Ammon's horn (tissue), 1 donor: ENCODE results near the gene STK16.
A peak's percentile ranks its signal among the peaks of the same experiment; 100 is the strongest.
"Not testable (repeated sequence)": the region's sequence is repeated elsewhere in the genome, so short reads cannot be mapped to it uniquely, and the experiment has no call there.

ENCODE experiments used
- DNase-seq: peaks from one replicate; pipeline ENCODE4 v3.0.0-alpha.2; 2016; ENCODE audit warnings: low spot score

Gene STK16, protein sequence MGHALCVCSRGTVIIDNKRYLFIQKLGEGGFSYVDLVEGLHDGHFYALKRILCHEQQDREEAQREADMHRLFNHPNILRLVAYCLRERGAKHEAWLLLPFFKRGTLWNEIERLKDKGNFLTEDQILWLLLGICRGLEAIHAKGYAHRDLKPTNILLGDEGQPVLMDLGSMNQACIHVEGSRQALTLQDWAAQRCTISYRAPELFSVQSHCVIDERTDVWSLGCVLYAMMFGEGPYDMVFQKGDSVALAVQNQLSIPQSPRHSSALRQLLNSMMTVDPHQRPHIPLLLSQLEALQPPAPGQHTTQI

DNA sequence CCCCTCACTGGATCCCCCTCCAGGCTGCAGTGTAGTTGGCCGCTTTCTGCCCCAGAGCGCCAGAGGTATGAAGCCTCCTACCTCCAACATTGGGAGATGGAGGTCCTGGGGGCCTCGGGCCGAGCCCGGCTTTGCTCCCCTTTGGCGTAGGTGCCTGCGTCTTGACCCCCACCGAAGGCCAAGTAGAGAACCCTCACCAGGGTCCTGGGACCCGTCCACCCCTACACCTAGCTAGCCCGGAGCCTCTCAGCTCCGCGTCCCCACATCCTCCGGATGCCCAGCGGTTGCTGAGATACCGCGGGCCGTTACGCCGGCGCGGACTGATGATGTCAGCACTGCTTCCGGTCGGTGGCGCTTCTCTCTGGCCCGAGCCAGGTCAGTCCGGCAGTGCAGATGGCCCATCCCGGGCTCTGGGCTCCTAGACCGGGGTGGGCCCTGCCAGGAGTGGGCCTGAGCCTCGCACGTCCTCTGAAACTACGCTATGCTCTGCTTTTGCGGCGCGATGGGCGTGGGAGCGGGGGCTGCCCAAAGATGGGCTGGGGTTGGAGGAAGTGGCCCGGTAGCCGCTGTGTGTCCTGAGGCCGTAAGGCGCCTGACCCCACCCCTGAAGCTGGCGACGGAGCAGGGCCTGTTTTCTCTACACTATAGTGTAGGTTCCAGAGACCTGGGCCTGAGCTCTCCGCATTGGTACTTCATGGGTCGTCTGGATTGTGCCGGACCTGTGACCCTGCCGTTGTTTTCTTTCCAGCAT, at the start of gene STK16, which contains the start of gene GLB1L:
STK16 (plus strand) TSS at position 332 of the 751 bp plus-strand sequence. CDS start 521 bp downstream, outside the sequence.
GLB1L (minus strand) TSS at position 297 of the 751 bp plus-strand sequence. CDS start 1,871 bp downstream, outside the sequence.
- DNase-seq, result peak; percentile 94

DNA sequence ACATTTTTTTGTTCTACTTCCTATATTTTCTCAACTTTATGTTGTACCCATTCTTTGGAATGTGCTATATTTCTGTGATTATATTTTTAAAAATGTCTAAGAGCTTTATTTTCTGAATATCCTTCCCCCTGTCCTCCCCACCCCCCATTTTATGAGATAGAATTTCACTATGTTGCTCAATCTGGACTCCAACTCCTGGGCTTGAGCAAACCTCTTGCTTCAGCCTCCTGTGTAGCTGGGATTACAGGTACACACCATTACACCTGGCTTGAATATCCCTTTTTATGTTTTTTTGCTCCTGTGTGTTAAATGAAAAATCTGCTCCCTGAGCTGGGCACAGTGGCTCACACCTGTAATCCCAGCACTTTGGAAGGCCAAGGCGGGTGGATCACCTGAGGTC, 47.9 kb upstream of the STK16 start:
- DNase-seq, result no peak

DNA sequence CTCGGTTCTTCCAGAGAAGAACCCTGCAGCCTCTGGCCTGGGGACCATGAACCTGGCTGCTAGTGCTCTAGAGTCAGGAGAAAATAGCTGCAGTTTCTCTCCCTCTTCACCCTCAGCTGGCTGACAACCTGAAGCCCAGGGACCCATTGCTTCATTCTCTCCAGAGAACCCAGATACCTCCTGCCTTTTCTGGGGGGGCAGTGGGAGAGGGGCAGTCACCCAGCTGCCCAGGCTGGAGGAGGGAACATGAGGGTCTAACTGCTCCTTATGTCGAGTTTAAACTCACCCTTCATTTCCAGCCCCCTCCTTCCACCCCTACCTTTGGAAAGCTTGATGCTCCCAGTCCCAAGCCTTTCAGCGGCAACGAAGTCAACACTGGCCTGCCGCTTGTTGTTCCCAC, 46.3 kb upstream of the STK16 start:
- DNase-seq, result no peak

DNA sequence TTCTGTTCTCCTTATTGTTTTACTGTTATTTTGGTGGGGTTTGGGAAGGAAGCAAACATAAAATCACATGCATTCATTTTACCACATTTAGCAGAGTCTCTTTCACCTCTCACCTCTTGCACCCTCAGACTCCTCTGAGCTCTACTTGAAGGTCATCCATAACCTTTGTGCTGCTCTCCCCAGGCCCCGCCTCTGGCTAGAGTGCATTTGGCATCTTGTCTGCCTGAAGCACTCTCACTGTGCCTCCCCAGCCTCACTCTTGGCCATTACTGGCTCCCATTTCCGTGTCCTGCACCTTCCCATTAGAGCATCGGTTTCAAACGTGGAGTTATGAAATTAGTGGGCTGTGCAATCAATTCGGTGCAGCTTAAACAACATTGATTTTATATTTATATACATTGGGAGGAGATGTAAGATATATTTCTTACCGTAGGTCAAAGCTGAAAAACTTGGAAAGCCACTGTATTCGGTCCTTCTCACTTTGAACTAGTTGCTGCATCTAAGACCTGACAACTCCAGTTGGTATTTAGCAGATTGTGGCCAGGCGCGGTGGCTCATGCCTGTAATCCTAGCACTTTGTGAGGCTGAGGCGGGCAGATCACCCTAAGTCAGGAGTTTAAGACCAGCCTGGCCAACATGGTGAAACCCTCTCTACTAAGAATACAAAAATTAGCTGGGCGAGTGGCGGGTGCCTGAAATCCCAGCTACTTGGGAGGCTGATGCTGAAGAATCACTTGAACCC, 45.6 kb upstream of the STK16 start:
- DNase-seq, result no peak

DNA sequence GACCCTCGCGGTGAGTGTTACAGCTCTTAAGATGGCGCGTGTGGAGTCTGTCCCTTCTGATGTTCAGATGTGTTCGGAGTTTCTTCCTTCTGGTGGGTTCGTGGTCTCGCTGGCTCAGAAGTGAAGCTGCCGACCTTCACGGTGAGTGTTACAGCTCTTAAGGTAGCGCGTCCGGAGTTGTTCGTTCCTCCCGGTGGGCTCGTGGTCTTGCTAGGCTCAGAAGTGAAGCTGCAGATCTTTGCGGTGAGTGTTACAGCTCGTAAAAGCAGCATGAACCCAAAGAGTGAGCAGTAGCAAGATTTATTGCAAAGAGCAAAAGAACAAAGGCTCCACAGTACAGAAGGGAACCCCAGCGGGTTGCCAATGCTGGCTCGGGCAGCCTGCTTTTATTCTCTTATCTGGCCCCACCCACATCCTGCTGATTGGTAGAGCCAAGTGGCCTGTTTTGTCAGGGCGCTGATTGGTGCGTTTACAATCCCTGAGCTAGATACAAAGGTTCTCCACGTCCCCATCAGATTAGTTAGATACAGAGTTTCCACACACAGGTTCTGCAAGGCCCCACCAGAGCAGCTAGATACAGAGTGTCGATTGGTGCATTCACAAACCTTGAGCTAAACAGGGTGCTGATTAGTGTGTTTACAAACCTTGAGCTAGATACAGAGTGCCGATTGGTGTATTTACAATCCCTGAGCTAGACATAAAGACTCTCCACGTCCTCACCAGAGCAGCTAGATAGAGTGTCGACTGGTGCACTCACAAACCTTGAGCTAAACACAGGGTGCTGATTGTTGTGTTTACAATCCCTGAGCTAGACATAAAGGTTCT, 44.6 kb upstream of the STK16 start:
- DNase-seq, result not testable (repeated sequence)

DNA sequence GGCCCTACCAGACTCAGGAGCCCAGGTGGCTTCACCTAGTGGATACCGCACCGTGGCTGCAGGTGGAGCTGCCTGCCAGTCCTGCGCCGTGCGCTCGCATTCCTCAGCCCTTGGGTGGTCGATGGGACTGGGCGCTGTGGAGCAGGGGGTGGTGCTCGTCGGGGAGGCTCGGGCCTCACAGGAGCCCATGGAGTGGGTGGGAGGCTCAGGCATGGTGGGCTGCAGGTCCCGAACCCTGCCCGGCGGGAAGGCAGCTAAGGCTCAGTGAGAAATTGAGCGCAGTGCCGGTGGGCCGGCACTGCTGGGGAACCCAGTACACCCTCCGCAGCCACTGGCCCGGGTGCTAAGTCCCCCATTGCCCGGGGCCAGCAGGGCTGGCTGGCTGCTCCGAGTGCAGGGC, 43.9 kb upstream of the STK16 start:
- not testable (repeated sequence) for DNase-seq

DNA sequence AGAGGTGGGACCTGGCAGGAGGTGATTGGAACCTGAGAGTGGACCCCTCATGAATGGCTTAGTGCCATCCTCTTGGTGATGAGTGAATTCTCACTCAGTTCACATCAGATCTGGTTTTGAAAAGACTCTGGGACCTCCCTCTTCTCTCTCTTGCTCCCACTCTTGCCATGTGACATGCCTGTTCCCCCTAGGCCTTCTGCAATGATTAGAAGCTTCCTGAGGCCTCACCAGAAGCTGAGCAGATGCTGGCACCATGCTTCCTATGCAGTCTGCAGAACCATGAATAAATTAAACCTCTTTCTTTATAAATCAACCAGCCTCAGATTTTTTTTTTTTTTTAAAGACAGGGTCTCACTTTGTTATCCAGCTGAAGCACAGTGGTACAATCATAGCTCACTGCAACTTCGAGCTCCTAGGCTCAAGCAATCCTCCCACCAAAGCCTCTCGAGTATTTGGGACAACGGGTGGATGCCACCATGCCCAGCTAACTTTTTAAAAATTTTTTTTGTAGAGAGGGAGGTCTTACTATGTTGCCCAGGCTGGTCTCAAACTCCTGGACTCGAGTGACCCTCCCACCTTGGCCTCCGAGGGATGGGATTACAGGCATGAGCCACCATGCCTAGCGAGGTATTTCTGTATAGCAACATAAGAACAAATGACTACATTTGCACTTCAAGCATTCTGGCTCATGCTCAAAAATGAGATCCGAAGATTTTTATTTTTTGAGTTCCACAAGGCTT, 40.7 kb upstream of the STK16 start:
- no peak for DNase-seq

DNA sequence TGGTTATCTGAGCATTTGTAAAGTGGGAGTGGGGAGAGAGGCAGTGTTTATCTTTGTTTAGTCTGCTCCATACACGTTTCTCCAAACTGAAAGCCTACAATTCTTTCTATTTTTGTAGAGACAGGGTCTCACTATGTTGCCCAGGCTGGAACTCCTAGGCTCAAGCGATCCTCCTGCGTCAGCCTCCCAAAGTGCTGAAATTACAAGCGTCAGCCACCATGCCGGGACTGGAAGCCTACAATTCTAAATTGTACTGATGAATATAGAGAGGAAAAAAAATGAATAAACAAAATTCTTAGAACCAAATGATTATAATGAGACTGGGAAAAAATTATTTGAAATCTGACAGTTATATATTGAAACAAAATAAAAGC, 40.1 kb upstream of the STK16 start:
- DNase-seq, result no peak

DNA sequence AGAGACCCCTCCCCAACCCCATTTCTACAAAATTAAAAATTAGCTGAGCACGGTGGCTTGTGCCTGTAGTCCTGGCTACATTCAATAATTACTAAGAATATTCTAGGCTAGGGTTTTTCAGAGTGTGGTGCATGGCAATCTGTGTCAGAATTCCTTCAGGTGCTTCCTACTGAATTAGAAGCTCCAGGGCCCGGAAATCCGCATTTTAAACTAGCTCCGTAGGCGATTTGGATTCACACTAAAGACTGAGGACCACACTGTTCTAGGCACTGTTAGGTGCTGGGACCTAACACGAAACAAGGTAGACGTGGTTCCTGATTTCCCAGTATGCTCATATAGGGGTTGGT, 39.3 kb upstream of the STK16 start:
- no peak for DNase-seq

DNA sequence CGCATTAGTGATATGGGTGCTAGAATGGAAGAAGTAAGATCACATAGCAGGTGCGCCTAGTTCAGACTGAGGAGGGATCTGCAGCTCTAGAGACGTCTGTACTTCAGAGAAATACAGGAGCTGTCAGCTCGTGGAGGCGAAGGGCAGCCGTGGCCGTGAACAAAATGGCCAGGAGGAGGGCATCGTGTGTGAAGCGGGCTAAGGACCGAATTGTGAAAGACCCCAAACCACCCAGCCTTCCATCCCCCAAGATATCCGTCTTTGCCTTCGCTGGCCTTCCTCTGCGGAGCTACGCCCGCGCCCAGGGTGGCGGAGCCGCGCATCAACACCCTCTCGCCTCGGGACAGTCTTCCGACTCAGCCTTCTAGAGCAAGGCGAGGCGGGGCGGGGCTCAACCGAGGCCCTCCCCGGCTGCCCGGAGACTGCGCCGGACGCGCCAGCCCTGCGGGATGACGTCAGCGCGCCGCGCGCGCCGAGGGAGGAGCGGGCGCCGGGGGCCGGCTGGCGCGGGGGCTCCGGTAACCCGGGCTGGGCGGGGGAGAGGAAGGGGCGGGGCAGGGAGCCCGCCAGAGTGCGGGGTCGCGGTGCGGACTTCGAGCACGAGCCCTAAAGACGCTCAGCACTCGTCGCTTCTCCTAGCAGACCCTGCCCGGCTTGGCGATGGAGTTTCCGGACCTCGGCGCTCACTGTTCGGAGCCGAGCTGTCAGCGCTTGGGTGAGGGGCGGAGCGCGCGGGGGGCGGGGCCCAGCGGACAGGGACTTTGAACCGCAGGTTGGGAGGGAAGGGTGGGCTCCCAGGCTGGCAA, 38.7 kb upstream of the STK16 start, which contains the start of gene ZFAND2B:
ZFAND2B (plus strand) TSS at position 455 of the 806 bp plus-strand sequence; CDS start at position 661, 206 bp downstream.
- peak; percentile 97 for DNase-seq

DNA sequence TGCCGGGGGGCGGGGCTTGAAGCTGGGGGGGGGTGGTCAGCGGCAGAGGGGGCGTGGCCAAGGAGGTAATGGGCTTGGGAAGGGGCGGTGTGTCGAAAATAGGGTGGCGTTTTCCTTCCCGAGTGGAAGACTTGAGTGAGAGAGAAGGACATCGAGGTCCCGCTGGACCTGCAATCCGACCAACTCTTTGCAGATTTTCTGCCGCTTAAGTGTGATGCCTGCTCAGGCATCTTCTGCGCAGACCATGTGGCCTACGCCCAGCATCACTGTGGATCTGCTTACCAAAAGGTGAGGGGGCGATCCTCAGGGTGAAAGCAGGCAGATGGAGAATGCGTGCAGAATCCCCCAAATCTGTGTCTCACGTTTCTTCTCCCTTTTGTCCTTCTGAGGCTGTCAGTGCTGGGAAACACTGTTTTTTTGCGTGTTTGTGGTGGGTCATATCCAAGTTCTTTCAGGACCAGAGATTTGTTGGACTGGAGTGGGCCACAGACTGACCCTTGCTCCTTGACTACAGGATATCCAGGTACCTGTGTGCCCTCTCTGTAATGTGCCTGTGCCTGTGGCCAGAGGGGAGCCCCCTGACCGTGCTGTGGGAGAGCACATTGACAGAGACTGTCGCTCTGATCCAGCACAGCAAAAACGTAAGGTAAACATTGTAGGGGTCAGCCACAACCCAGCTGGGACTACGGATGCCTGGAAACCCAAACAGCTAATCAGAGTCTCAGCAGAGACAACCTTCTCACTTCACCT, 38.0 kb upstream of the STK16 start:
- DNase-seq, result no peak

DNA sequence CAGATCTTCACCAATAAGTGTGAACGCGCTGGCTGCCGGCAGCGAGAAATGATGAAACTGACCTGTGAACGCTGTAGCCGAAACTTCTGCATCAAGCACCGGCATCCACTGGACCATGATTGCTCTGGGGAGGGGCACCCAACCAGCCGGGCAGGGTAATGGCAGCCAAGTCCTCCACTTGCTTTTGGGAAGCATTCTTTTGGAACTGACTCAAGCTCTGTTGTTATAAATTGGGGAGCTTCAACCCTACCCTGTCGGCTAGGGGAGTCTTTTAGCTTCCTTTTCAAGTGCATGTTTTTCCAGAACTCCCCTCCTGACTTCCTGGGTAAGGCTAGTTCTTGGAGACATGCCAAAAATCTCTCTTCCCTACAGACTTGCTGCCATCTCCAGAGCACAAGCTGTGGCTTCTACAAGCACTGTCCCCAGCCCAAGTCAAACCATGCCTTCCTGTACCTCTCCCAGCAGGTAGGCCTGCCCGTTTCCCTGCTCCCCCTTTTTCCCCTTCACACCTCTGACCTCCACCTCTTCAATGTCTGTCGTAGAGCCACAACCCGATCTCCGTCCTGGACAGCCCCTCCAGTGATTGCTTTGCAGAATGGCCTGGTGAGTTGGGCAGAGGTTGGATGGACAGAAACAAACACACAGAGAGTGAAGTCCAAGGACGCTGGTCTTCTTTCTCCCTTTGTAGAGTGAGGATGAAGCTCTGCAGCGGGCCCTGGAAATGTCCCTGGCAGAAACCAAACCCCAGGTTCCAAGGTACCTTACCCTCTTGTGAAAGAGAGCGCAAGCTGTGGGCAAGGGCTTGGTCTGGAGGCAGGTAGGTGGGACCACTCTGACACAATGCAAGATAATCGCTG, 37.2 kb upstream of the STK16 start:
- no peak for DNase-seq

DNA sequence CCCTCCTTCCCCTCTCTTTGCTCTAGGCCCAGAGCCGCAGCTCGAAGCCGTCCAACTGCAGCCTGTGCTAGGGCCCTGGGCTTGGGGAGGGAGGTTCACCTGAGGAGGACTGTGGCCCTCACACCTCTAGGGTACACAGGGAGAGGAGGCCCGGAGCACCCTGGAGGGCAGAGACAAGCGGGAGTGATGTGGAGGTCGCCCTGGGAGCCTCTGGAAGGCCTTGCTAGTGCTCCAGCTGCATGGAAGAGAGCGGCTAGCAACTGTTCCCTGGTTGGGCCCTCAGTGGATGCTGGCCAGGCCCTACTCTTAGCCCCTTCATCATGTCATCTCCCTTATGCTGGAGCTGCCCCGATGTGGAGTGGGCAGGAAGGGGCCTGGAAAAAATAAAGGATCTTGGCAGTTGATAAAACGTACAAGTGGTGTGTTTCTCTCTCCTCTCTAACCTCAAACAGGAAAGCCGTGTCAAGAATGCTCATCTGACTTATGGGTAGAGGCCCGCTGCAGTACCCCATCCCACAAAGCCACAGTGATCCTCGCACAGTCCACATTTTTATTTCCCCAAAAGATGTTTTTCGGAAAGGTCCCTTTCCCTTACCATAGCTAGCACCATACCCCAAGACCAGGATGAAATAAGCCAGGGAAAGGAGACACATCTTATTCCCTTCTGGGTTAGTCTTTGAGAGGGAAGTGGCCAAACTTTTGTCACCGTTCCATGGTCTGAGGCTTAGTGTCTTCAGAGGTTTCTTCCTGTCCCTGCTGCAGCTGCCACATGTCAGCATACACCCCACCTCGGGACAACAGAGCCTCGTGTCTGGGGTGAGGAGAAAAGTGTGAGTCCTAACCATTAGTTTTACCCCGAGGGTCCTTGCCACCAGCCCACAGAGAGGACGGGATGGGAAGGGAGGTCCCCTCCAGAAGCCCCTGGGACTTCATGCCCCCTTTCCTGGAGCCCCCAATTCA, 35.8 kb upstream of the STK16 start:
- no peak for DNase-seq

DNA sequence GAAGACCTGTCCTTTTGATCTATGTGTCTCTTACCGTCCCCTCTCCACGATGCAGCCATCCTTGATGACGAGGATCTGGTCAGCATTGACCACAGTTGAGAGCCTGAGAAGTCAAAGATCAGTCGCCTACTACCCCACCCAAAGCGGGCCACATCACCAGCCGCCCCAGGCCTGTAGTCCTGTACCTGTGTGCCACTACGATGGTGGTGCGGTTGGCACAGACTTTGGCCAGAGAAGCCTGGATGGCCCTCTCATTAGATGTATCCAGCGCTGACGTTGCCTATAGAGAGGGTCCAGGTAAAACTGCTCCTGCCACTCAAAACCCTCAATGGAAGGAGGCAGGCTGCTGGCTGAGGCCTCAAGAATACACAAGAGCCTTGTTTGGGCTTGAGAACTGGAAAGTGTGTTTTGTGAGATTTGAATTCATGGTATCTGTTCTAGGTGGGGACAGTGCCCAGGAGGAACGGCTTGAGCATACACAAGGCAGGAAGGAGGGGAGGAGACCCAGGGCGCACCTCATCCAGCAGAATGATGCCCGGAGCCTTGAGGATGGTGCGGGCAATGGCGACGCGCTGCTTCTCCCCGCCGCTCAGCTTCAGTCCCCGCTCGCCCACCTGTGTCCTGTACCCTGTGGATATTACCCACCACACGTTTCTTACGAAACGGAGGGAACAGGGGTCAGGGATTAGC, 34.9 kb upstream of the STK16 start:
- DNase-seq, result no peak

DNA sequence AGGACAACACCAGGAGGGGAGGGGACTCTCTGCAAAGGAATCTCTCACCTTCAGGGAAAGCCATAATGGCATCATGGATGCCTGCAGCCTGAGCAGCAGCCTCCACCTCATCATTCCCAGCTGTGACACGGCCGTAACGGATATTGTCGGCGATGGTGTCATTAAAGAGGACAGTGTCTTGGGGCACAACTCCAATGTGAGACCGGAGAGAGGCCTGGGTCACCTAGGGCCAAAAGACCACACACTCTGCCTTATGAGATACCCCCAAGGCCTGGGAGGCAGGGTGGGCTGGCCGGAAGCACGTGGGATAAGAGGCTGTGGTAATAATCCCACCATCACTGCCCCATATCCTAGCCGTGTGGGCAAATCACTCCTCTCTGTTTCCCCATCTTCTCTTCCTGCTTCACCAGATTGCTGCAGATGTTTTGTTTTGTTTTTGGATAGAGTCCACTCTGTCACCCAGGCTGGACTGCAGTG, 34.4 kb upstream of the STK16 start:
- DNase-seq, result no peak

DNA sequence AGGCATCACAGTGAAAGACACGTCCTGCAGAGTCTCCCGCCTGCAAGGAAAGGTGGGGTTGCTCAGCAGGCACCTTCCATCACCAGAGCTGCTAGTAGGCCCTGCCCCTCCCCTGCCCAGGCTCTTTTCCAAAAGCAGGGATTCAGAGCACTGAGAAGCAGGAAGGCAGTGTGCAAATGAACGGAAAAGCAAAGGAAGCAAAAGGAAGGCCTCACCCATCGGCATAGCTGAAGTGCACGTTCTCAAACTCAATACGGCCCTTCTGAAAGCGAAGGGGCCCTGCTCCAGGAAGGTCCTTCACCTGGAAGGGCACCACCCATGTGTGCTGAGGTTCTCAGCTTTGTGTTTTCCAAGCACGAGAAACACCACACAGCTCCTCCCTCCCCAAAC, 32.3 kb upstream of the STK16 start:
- DNase-seq, result no peak
